ENCODE measurements around the gene SLIT3.
A peak's percentile ranks its signal among the peaks of the same experiment; 100 is the strongest.

The SLIT3 gene

DNA sequence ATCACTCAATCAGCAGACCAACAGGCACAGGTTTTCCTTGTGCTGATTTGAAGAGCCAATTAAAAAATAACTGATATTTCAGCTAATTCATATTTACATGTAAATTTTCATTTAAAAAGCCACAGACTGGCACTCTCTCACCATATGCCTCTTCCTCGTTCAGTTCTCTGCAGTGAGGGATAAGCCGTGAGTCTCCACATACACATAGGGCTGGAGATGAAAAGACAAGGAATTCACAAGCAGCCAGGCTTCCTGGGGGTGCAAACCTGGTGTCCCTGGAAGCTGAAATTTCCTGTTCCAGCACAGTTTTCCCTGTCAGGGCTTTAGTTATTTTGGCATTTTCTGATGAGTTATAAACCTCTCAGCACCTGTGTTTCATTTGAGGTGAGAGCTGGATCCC, 397.9 kb downstream of the SLIT3 start:
- Histone ChIP-seq H3K4me3 (ENCODE audit: low read depth, low read length) (no peak overlapping the region), H3K9me3 (no peaks in the 10 kb centered on the region), H3K36me3 (no peaks in the 10 kb centered on the region), H3K27me3 (no peaks in the 10 kb centered on the region), H3K4me1 (peaks cover 19% of the 10 kb centered on the region)
- TF ChIP-seq, protein P1, sequence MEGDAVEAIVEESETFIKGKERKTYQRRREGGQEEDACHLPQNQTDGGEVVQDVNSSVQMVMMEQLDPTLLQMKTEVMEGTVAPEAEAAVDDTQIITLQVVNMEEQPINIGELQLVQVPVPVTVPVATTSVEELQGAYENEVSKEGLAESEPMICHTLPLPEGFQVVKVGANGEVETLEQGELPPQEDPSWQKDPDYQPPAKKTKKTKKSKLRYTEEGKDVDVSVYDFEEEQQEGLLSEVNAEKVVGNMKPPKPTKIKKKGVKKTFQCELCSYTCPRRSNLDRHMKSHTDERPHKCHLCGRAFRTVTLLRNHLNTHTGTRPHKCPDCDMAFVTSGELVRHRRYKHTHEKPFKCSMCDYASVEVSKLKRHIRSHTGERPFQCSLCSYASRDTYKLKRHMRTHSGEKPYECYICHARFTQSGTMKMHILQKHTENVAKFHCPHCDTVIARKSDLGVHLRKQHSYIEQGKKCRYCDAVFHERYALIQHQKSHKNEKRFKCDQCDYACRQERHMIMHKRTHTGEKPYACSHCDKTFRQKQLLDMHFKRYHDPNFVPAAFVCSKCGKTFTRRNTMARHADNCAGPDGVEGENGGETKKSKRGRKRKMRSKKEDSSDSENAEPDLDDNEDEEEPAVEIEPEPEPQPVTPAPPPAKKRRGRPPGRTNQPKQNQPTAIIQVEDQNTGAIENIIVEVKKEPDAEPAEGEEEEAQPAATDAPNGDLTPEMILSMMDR (IDR thresholded peaks at IDR 0.05; ENCODE audit: low read depth, low read length): no peak
- no peak for DNase-seq

GRCh38 chr5:168899673-168900072, 401.3 kb downstream of the SLIT3 start:
- TF ChIP-seq, protein P1 (IDR thresholded peaks at IDR 0.05; ENCODE audit: low read depth, low read length): no peak
- no peak for DNase-seq
- Histone ChIP-seq H3K9me3 (no peaks in the 10 kb centered on the region), H3K36me3 (no peaks in the 10 kb centered on the region), H3K4me1 (peaks cover 48% of the 10 kb centered on the region), H3K4me3 (ENCODE audit: low read depth, low read length) (no peak overlapping the region), H3K27me3 (no peaks in the 10 kb centered on the region)

DNA sequence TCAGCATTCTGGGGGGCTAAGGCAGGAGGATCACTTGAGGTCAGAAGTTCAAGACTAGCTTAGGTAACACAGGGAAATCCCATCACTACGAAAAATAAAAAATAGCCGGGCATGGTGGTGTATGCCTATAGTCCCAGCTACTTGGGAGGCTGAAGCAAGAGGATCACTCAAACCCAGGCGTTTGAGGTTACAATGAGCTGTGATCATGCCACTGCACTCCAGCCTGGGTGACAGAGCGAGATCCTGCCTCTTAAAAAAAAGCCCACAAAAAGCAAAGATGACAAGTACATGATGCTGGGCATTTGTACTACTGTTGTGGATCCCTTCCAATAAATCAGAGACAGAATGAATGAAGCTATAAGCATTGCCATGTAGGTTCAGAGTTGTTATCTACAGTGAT, 401.7 kb downstream of the SLIT3 start:
- Histone ChIP-seq H3K4me3 (ENCODE audit: low read depth, low read length) (no peak overlapping the region), H3K27me3 (no peaks in the 10 kb centered on the region), H3K9me3 (no peaks in the 10 kb centered on the region), H3K4me1 (peaks cover 52% of the 10 kb centered on the region), H3K36me3 (no peaks in the 10 kb centered on the region)
- no peak for DNase-seq
- TF ChIP-seq, protein P1 (IDR thresholded peaks at IDR 0.05; ENCODE audit: low read depth, low read length): no peak

- Histone ChIP-seq H3K9me3 (no peaks in the 10 kb centered on the region), H3K4me1 (peaks cover 61% of the 10 kb centered on the region)
- DNase-seq: peak; percentile 78
These were observed 402.6 kb downstream of the SLIT3 start for GRCh38 chr5:168898247-168898911.

DNA sequence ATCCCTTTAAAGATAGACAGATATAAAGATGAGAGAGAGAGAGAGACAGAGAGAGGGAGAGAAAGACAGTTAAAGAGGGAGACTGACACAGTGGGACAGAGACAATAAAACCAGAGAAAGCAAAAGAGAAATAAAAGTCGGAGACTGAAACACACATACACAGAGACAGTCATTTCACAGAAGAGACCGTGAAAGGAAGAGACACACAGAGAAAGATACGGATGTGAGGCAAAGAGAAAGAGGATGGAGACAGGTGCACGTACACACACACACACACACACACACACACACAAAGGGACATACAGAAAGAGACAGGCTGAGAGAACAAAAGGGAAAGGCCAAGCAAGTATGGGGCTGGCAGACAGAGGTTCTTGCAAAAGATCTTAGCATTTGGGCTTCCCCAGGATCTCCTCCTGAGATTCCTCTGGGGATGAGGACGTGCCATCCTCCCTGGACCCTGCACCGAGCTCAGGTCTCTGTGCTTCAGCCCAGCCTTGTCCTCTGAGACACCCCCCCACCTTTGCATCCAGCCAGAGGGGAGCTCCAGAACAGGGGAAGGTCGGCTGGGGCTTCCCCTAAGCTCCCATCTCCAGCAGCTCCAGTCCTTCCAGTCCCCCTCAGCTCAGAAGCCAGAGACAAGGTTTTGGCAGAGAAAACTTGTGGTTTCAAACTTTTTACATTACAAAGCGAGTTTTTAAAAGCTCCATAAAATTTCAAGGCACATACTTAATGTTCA, 403.4 kb downstream of the SLIT3 start:
- Histone ChIP-seq H3K4me1 (peaks cover 59% of the 10 kb centered on the region), H3K27me3 (no peaks in the 10 kb centered on the region), H3K4me3 (ENCODE audit: low read depth, low read length) (no peak overlapping the region), H3K9me3 (no peaks in the 10 kb centered on the region), H3K36me3 (no peaks in the 10 kb centered on the region)
- no peak for DNase-seq
- TF ChIP-seq, protein P1 (IDR thresholded peaks at IDR 0.05; ENCODE audit: low read depth, low read length): no peak

More at GRCh38 chr5:168898247-168898911, 402.6 kb downstream of the SLIT3 start:
- Histone ChIP-seq H3K27me3 (no peaks in the 10 kb centered on the region), H3K36me3 (no peaks in the 10 kb centered on the region), H3K4me3 (ENCODE audit: low read depth, low read length) (no peak overlapping the region)
- TF ChIP-seq, protein P1 (IDR thresholded peaks at IDR 0.05; ENCODE audit: low read depth, low read length): no peak

All from BE2C (cell line).